ENCODE measurements around the gene MRPL52. TPM values are rescaled to one million over a fixed set of nuclear protein-coding genes. Genes with fewer than 3 reads are reported as not detected.

MRPL52 gene
- total and polyA plus RNA-seq, 10 of the 15 experiments (the other 5 are each of a cell fraction or from before 2014, with no cell fraction given), result 51.7 to 541 (median 142) TPM

GRCh38 chr14:22852940-22853767, 23.5 kb downstream of the MRPL52 start (continued):
- TF ChIP-seq ZBTB33 (IDR thresholded peaks at IDR 0.05), result no peak
- peak; percentile 10 to 39; a peak in 1 of 4 replicates for TF ChIP-seq IKZF2 (IDR thresholded peaks at IDR 0.05)
- TF ChIP-seq TCF12 (IDR thresholded peaks at IDR 0.05; ENCODE audit: low read depth, low read length), result 0 out of 2 replicates have a peak, but pooled peaks have one; percentile 54
- 0 out of 2 replicates have a peak, but pooled peaks have one; percentile 27 for TF ChIP-seq PAX5 (IDR thresholded peaks at IDR 0.05; ENCODE audit: borderline replicate concordance, low read depth, low read length)
- TF ChIP-seq SIN3A (IDR thresholded peaks at IDR 0.05; ENCODE audit: low read depth, low read length), result peak; percentile 42; the same call in 1 of the 2 replicates
- no peak for TF ChIP-seq CREB1 (IDR thresholded peaks at IDR 0.05; ENCODE audit: low read depth)
- 0 out of 2 replicates have a peak, but pooled peaks have one; percentile 49 for TF ChIP-seq TARDBP (IDR thresholded peaks at IDR 0.05; ENCODE audit: borderline replicate concordance)
- no peak for TF ChIP-seq TCF7 (IDR thresholded peaks at IDR 0.05; ENCODE audit: borderline replicate concordance)
- no peak for TF ChIP-seq STAT3 (IDR thresholded peaks at IDR 0.05; ENCODE audit: low read depth, low read length)
- TF ChIP-seq CEBPZ (IDR thresholded peaks at IDR 0.05; ENCODE audit: low read depth, low read length), result no peak
- TF ChIP-seq NR2C1 (IDR thresholded peaks at IDR 0.05), result no peak
- TF ChIP-seq HDAC6 (IDR thresholded peaks at IDR 0.05; ENCODE audit: unreplicated experiment), result no peak
- peak; percentile 37 for TF ChIP-seq RELA (IDR thresholded peaks at IDR 0.05; ENCODE audit: borderline replicate concordance, partially characterized antibody)
- TF ChIP-seq ZNF24 (IDR thresholded peaks at IDR 0.05), result no peak
- no peak for TF ChIP-seq YBX1 (IDR thresholded peaks at IDR 0.05)
- TF ChIP-seq ZBTB40 (IDR thresholded peaks at IDR 0.05; ENCODE audit: borderline replicate concordance), result no peak
- TF ChIP-seq BACH1 (IDR thresholded peaks at IDR 0.05; ENCODE audit: borderline replicate concordance), result 0 out of 2 replicates have a peak, but pooled peaks have one; percentile 14
- no peak for TF ChIP-seq SUZ12 (IDR thresholded peaks at IDR 0.05; ENCODE audit: unreplicated experiment)
- TF ChIP-seq MTA2 (IDR thresholded peaks at IDR 0.05; ENCODE audit: low read depth), result 0 out of 2 replicates have a peak, but pooled peaks have one; percentile 16
- no peak for TF ChIP-seq ZNF622 (IDR thresholded peaks at IDR 0.05)
- no peak for TF ChIP-seq SREBF1 (IDR thresholded peaks at IDR 0.05; ENCODE audit: low read length)
- no peak for TF ChIP-seq CHD1 (IDR thresholded peaks at IDR 0.05; ENCODE audit: low read depth, low read length)
